ENCODE results near the gene INPP4A.

The INPP4A gene

GRCh38 chr2:98500561-98500960 lies 55.9 kb downstream of the INPP4A start:
- no peak for DNase-seq

GRCh38 chr2:98501223-98501622 lies 56.6 kb downstream of the INPP4A start:
- DNase-seq = no peak

DNA sequence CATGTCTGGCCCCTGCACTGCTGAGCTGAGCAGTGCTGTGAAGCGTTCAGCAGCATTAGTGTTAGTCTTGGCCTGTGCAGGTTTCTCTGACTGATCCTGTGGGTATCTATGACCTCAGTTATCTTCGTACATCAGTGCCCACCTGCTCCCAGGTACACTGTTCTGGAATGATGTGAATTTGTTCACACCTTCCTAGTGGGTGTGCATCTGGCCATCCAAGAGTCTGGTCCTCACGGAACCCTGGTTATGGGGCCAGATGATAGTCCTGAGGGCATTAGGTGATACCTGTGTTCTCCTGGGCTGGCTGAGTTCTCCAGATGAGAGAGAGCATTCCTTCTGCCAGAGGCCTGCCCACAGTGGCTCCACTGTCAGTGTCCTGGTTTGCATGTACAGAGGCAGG lies 57.2 kb downstream of the INPP4A start:
- DNase-seq = no peak

- DNase-seq = no peak
These were observed 58.1 kb downstream of the INPP4A start for GRCh38 chr2:98502556-98503335.

GRCh38 chr2:98503481-98504105 lies 58.9 kb downstream of the INPP4A start:
- no peak for DNase-seq

DNA sequence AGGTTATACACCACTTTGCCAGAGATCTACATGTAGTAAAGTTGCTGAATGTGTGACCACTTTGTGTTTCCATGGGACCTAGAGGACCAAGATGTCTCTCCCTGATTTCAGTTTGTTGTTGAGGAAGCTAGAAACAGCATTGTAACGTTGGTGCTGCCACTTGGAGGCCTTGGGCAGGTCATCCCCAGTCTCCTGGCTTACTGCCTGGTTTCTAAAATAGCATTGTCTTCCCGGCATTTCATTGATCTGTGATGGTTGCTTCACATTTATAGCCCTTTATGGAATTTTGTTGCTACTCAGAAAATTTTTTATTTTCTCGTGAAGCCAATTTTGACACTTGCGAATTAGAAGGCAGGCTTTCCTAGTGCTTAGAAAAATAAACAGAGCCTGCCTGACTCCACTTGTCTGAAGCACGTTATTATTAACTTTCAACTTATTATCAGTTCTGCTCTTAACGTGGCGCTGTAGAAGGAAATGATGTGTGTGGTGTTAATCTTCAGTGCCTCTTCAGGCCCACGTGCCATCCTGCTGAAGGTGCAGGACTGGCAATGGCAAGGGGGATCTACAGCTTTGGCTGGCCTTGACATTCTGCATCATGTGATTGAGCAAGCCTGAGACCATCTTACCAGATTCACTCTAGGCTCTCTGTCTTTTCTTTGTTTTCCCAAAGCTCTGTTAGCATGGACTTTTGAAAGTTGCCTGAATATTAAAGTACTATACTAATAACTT lies 59.9 kb downstream of the INPP4A start:
- no peak for DNase-seq

GRCh38 chr2:98505311-98505808 lies 60.7 kb downstream of the INPP4A start:
- DNase-seq = no peak

GRCh38 chr2:98505971-98506664 lies 61.5 kb downstream of the INPP4A start:
- no peak for DNase-seq

GRCh38 chr2:98506881-98507280 lies 62.2 kb downstream of the INPP4A start:
- no peak for DNase-seq

DNA sequence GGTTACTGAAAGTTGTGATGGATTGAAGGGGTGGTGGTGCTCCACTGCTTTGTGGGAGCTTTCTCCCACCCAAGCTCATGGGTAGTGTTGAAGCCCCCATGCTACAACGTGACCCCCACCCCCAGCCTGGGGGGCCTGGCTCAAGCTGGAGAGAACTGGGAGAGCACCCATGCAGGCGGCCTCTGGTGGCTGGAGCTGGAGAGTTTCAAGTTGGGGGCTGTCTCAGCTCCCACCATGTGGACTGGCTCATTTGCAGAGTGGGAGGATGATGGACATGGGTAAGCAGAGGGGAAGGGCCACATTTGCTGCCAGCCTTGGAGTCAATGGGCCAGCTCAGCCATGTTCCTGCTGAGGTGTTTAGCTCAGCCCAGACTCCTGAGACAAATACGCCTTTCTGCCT lies 62.8 kb downstream of the INPP4A start:
- no peak for DNase-seq

GRCh38 chr2:98507891-98508708 lies 63.4 kb downstream of the INPP4A start:
- DNase-seq = no peak

DNA sequence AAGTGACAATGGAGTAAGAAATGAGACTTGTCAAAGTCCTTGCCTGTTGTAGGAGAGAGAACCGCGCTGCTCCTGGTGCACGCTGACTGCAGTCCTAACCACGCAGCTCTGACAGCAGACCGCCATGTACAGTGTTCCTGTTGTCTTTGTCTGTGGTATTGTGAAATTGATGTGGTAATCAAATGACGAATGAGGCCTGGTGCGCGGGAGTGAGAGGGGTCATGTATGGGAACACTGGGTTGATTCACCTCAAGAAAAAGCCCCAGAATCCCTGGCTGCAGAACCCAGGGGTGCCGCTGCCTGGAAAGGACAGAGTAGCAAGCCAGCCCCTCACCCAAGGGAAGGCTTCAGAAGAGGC lies 64.0 kb downstream of the INPP4A start:
- DNase-seq = peak in 1 of 2 experiments; percentile 15

DNA sequence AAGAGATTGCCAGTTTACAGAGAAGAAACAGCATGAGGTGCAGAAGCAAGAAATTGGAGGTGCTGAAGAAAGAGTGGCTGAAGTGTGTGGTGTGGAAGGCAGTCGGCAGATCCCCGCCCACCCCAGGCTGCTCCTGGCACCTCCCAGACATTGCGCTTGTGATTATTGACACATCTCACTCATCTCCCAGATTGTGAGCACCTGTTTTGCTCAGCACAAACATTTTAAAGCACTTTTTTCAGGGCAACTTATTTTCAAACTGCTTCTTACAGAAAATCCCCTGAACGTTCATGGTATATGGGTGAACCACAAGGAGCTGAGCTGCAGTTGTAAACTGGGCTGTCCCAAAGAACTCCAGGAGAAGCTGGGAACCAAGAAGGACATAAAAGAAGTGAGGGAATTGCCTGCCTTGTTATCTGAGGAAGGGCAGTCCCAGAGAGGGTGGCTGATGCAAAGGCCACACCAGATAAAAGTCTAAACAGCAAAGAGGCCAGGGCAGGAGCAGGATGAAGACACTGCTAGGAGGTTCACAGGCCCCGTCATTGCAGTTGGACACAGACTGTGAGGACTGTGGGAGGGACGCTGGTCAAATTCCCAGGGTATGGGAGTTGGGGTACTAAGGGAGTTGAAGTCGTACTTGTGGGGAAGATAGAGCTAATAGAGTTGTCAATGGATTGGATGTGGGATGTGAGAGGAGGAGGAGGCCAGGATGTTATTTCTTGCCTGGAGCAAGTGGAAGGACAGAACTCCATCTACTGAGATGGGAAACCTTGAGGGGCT lies 65.1 kb downstream of the INPP4A start:
- DNase-seq = no peak

DNA sequence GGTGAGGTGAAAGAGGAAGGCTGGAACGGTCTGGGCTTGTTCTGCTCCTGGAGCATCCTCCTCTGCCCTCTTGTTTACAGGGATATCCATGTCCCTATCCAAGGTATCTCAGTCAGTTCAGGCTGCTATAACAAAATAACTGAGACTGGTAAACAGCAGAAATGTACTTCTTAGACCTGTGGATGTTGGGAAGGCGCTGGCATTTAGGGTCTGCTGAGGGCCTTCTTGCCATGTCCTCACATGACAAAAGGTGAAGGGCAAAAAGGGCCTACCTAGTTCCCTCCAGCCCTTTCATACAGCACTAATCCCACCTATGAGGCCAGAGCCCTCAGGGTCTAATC lies 65.6 kb downstream of the INPP4A start:
- no peak for DNase-seq

DNA sequence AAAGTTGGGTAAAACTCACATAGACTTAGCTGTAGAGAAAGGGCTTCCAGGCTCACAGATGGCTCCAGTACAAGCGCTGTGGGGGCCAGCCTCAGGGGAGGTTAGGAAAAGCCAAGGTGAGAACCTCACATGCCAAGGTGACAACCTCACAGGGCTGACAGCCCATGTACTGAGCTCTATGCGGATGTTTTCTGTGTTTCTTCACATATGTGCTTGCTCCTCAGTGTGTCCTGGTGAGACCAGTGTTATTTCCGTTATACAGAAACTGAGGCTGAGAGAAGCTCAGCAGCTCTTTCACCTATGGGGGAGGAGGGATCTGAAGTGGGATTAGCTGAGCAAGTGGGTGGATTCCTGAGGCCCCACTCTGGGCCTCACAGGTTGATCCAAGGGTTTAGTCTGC lies 67.3 kb downstream of the INPP4A start:
- no peak for DNase-seq

DNA sequence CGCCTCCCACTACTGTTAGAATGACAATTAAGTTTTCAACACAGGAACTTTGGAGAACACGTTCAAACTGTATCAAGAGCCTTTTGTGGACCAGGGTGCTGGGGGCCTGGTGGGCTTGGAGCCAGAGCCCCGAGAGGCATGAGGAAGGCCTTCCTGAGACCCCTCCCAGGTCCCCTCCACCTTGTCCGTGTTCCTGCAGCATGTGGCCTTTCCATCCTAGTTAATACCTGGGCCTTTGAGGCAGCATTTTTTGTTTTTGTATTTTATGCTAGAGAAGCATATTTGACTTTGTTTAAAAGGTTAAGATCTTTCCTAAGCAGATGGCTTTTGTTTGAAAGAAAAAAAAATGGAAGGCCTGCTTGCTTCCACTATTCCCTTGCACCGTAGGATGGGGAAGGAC lies 68.0 kb downstream of the INPP4A start:
- no peak for DNase-seq

GRCh38 chr2:98514096-98514639 lies 69.5 kb downstream of the INPP4A start:
- DNase-seq = no peak

DNA sequence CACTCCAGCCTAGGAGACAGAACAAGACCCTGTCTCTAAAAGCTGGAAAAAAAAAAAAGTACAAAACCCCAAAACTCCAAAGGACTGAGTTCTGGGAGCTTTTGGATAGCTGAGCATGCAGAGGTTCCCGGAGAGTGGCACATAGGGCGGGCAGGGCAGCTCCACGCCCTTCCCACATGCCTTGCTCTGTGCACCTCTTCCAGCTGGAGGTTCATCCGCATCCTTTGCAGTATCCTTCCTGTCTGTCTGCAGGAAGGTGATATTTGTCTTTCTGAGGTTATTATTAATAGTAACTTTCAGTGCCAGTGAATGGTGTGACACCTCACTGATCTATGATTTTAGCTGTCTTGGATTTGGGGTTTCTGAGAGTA lies 70.2 kb downstream of the INPP4A start:
- no peak for DNase-seq

DNA sequence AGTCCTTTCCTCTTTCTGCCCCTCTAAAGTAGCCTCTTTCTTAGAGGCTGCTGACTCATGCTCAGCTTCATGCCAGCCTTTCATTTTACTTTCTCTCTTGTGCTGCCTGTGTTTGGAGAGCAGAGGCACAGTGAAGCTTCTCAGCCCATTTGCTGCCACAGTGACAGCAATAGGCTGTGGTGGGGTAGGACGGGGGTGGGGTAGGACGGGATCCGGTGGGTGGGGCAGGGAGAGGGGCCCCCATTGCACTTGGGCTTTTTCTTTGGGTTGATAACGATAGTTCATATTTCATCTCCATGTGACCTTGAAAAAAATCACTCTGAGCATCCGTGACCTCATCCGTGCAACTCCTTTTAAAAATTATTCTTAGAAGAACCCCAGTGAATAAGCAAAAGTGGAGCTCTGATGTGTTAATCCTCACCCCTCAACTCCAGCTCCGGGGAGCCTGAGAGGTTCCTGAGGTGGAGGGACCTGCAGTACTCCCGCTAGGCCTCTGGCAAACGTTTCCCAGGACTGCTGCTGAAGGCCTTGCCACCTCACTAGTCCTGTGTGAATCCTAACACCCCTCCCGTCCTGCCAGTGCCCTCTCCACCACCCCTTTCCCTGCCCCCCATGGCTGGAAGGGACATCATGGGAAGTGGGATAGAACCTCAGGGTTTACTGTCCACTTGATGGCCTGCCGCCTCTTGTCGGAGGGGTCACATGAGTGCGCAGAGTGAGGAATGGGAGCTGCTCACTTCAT lies 70.8 kb downstream of the INPP4A start:
- no peak for DNase-seq

- no peak for DNase-seq
These were observed 71.9 kb downstream of the INPP4A start for GRCh38 chr2:98516571-98516970.

DNA sequence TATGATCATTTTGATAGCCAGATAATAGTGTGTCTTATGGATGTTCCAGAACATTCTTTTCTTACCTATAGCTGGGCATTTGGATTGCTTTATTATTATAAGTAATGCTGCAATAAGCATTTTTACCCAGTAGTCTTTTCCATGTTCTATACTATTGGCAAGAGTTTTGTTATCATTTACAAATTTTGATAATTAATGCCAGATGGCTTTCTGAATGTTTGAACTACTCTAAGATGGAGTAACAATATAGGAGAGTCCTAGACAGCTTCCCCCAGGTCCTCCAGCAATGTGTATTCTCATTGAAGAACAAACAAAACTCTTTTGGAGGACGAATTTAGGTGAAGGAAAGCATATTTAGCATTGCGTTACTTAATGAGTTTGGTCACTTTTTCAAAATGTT lies 73.0 kb downstream of the INPP4A start:
- no peak for DNase-seq
